HEK293T (cell line): Measurements from ENCODE around the gene ATRIP.

Experiments
- BHLHE40 ChIP-seq: fragments of 450-650 bp; IDR thresholded peaks from 2 replicates; pipeline ENCODE4 v1.6.1; 2016; ENCODE audit warnings: mild to moderate bottlenecking, moderate library complexity, borderline replicate concordance
- ELF4 ChIP-seq: fragments of 450-650 bp; IDR thresholded peaks from 2 replicates; pipeline ENCODE4 v1.6.1; 2017; ENCODE audit warnings: antibody characterized with exemption
- FOXA1 ChIP-seq: fragments of 450-650 bp; IDR thresholded peaks from 2 replicates; pipeline ENCODE4 v1.6.1; 2016; ENCODE audit warnings: mild to moderate bottlenecking
- FOXK2 ChIP-seq: fragments of 450-650 bp; IDR thresholded peaks from 2 replicates; pipeline ENCODE4 v1.6.1; 2016; ENCODE audit warnings: mild to moderate bottlenecking
- FOXM1 ChIP-seq: fragments of 450-650 bp; IDR thresholded peaks from 2 replicates; pipeline ENCODE4 v1.6.1; 2017; ENCODE audit warnings: mild to moderate bottlenecking, borderline replicate concordance
- HDGF ChIP-seq: fragments of 450-650 bp; IDR thresholded peaks from 2 replicates; pipeline ENCODE4 v1.6.1; 2017; ENCODE audit warnings: antibody characterized with exemption, borderline replicate concordance
- L3MBTL2 ChIP-seq: fragments of 450-650 bp; conservative IDR thresholded peaks from 2 replicates; pipeline ENCODE4 v1.6.1; 2016; ENCODE audit warnings: mild to moderate bottlenecking
- LEF1 ChIP-seq: fragments of 450-650 bp; IDR thresholded peaks from 2 replicates; pipeline ENCODE4 v1.6.1; 2017; ENCODE audit warnings: mild to moderate bottlenecking, borderline replicate concordance
- SP1 ChIP-seq: fragments of 450-650 bp; IDR thresholded peaks from 2 replicates; pipeline ENCODE4 v1.6.1; 2017
- SUZ12 ChIP-seq: fragments of 450-650 bp; IDR thresholded peaks from 2 replicates; pipeline ENCODE4 v1.6.1; 2016; ENCODE audit warnings: mild to moderate bottlenecking
- TARDBP ChIP-seq: fragments of 450-650 bp; IDR thresholded peaks from 2 replicates; pipeline ENCODE4 v1.6.1; 2016
- ZNF384 ChIP-seq: fragments of 450-650 bp; IDR thresholded peaks from 2 replicates; pipeline ENCODE4 v1.6.1; 2016
- TF ChIP-seq, protein P1 (sequence below): fragments of 450-650 bp; IDR thresholded peaks from 2 replicates; pipeline ENCODE4 v1.6.1; 2016

DNA sequence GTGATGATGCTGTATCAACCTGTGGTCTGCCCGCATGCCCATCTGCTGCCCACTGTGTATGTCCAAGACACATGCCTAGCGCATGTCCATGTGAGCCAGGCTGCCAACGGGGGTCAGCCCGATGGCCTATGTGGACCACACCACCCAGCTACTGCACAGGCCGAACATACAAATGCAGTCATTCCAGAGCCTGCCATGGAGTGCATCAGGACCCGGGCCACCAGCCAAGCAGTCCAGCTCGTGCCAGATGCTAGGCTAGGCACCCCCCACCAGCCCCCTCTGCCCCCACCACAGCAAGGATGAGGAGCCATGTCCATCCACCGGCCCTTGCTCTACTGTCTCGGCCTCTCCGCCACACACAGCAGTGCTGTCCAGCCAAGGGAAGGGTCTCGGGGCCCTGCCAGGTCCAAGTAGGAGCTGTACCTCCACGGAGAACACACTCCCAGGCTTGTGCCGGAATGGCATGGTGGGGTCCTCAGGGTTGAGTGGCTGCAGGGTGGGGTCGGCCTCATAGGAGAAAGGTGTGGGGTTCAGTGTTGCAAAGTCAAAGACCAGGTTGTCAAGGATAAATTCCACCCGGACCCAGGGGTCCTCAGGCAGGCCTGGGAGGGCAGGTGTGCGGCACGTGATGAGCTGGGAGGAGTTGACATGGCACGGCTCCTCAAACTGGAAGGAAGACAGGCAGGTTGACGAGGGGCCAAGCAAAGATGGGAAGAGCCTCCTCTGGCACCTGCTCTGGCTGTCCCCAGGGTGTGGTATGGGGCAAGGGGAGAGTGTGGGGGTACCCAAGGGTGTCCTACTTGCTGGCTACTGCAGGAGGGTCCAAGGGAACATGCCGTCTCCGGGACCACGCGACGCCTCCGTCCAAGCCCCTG is 31.9 kb upstream of the ATRIP start:
- TF ChIP-seq SP1 = no peak
- TF ChIP-seq L3MBTL2 = no peak
- no peak for TF ChIP-seq HDGF
- TF ChIP-seq BHLHE40 = no peak
- TF ChIP-seq SUZ12 = no peak
- TF ChIP-seq FOXM1 = no peak
- TF ChIP-seq FOXA1 = no peak
- TF ChIP-seq ELF4 = no peak
- no peak for TF ChIP-seq FOXK2
- TF ChIP-seq LEF1 = no peak
- TF ChIP-seq TARDBP = no peak
- TF ChIP-seq, protein P1, sequence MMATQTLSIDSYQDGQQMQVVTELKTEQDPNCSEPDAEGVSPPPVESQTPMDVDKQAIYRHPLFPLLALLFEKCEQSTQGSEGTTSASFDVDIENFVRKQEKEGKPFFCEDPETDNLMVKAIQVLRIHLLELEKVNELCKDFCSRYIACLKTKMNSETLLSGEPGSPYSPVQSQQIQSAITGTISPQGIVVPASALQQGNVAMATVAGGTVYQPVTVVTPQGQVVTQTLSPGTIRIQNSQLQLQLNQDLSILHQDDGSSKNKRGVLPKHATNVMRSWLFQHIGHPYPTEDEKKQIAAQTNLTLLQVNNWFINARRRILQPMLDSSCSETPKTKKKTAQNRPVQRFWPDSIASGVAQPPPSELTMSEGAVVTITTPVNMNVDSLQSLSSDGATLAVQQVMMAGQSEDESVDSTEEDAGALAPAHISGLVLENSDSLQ = no peak
- TF ChIP-seq ZNF384 = no peak
